ENCODE results near the gene UNC5B. TPM values are rescaled to one million over a fixed set of nuclear protein-coding genes. Genes with fewer than 3 reads are reported as not detected.

UNC5B gene
- polyA plus RNA-seq, 1 experiment = 8.1 TPM

DNA sequence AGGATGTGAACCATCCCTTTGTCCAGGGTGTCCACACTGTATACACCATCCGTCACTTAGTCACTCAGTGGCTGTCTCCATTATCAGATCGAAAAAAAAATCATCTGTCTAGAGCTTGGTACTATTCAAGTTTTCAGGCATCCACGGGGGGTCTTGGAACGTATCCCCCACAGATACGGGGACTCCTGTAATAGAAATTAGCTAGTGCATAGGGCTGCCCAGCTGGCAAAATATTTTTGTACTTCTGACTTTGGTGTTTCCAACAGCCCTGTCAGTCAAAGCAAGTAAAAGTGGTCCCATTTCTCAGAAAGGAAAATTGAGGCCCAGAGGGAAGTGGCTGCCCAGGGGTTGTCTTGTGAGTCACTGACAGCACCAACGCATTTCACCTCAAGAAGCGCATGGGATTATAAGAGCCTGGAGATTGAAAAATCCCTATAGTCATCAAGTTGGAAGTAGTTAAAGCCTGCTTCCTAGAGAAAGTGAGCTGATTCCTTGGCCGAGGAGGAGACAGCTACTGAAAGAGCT is 54.6 kb downstream of the UNC5B start:
- no peaks in the 10 kb centered on the region; the same call in 1 of the 2 replicates for H3K9me3 ChIP-seq (ENCODE audit: control insufficient read depth, insufficient read depth, low read length)
- ChIA-PET POLR2A (interaction anchor here (1.7 to 3.8 kb wide), 2 partner anchors 22 to 26 kb away, joined by 4 to 15 read pairs; no protein-coding TSS in a partner anchor), CTCF (interaction anchor here (1.0 to 1.8 kb wide), 6 partner anchors 18 to 364 kb away, joined by 3 to 8 read pairs (median 4); no protein-coding TSS in a partner anchor)
- no peak for DNase-seq (ENCODE audit: low read depth, low spot score)
- H3K27me3 ChIP-seq (ENCODE audit: control insufficient read depth, insufficient read depth, low read length) = no peaks in the 10 kb centered on the region
- H3K27ac ChIP-seq (ENCODE audit: low read depth, low read length) = peak overlapping the region; percentile 95
- TF ChIP-seq, protein P1, sequence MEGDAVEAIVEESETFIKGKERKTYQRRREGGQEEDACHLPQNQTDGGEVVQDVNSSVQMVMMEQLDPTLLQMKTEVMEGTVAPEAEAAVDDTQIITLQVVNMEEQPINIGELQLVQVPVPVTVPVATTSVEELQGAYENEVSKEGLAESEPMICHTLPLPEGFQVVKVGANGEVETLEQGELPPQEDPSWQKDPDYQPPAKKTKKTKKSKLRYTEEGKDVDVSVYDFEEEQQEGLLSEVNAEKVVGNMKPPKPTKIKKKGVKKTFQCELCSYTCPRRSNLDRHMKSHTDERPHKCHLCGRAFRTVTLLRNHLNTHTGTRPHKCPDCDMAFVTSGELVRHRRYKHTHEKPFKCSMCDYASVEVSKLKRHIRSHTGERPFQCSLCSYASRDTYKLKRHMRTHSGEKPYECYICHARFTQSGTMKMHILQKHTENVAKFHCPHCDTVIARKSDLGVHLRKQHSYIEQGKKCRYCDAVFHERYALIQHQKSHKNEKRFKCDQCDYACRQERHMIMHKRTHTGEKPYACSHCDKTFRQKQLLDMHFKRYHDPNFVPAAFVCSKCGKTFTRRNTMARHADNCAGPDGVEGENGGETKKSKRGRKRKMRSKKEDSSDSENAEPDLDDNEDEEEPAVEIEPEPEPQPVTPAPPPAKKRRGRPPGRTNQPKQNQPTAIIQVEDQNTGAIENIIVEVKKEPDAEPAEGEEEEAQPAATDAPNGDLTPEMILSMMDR (IDR thresholded peaks at IDR 0.05; ENCODE audit: low read depth, low read length) = no peak
- H3K4me3 ChIP-seq (ENCODE audit: low read depth, low read length) = no peak overlapping the region

DNA sequence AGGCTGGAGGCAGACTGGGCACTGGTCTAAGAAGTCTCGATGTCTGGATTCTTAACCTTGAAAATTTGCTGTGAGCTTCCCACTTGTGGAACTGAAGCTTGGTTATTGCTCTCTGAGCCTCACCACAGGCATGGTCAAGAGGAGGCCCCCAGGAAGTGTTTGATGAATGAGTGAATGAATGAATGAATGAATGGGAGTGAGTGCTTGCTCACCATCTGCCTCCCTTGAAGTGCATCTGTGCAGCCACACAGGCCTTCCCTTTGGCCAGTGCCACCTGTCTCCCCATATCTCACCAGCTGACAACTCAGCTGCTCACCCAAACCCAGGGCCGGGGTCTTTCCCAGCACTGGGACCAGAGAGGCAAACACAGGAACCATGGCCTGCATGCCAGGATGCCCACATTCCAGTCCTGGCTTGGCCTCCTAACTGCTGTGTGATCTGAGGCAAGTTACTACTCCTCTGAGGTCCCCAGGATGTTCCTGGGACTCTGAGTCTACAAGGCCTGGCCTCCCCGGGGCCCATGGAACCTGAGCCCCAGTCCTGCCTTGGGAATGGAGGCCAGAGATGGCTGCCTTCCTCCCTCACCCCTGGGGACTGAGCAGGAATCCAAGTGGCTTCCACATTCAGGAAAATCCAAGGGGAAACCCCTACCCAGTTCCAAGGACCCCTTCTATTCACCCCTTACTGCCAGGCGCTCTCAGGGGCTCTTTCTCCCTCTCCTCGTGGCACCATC is 55.3 kb downstream of the UNC5B start:
- no peak for DNase-seq (ENCODE audit: low read depth, low spot score)
- no peaks in the 10 kb centered on the region; the same call in 1 of the 2 replicates for H3K9me3 ChIP-seq (ENCODE audit: control insufficient read depth, insufficient read depth, low read length)
- H3K27me3 ChIP-seq (ENCODE audit: control insufficient read depth, insufficient read depth, low read length) = no peaks in the 10 kb centered on the region
- H3K27ac ChIP-seq (ENCODE audit: low read depth, low read length) = peak overlapping the region; percentile 95
- CTCF ChIA-PET = interaction anchor here (0.5 to 1.8 kb wide), 9 partner anchors 13 to 470 kb away, joined by 3 to 8 read pairs (median 4); no protein-coding TSS in a partner anchor
- no peak overlapping the region for H3K4me3 ChIP-seq (ENCODE audit: low read depth, low read length)
- POLR2A ChIA-PET = interaction anchor here (1.5 to 3.8 kb wide), 3 partner anchors 22 to 52 kb away, joined by 4 to 15 read pairs (median 6); no protein-coding TSS in a partner anchor
- TF ChIP-seq, protein P1 (IDR thresholded peaks at IDR 0.05; ENCODE audit: low read depth, low read length) = no peak

DNA sequence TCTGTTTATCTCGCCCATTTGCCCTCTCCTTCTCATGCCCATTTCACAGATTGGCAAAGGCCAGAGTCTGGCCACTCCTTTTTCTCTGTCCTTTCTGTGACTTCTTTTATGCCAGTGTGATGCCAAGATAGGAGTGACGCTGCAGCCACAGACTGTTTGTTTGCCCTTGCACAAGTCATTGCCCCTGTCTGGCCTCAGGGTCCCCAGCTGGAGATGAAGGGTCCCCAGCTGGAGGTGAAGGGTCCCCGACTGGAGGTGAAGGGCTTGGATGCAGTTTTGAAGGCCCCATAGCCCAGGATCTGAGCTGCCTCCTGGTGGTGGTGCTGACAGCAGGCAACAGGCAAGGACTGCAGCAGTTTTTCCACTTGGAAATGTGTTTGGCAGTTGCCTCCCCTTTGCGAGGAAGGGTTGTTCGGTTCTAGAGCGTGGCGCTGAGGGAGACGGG is 55.9 kb downstream of the UNC5B start:
- no peaks in the 10 kb centered on the region for H3K27me3 ChIP-seq (ENCODE audit: control insufficient read depth, insufficient read depth, low read length)
- ChIA-PET POLR2A (interaction anchor here (0.6 to 3.8 kb wide), 4 partner anchors 23 to 56 kb away, joined by 3 to 15 read pairs (median 5); no protein-coding TSS in a partner anchor), CTCF (interaction anchor here (0.5 to 4.4 kb wide), 6 partner anchors 13 to 471 kb away, joined by 3 to 38 read pairs (median 4); no protein-coding TSS in a partner anchor)
- peak overlapping the region; percentile 77 for H3K27ac ChIP-seq (ENCODE audit: low read depth, low read length)
- H3K4me3 ChIP-seq (ENCODE audit: low read depth, low read length) = no peak overlapping the region
- DNase-seq (ENCODE audit: low read depth, low spot score) = no peak
- H3K9me3 ChIP-seq (ENCODE audit: control insufficient read depth, insufficient read depth, low read length) = no peaks in the 10 kb centered on the region; the same call in 1 of the 2 replicates
- TF ChIP-seq, protein P1 (IDR thresholded peaks at IDR 0.05; ENCODE audit: low read depth, low read length) = peak; percentile 91

DNA sequence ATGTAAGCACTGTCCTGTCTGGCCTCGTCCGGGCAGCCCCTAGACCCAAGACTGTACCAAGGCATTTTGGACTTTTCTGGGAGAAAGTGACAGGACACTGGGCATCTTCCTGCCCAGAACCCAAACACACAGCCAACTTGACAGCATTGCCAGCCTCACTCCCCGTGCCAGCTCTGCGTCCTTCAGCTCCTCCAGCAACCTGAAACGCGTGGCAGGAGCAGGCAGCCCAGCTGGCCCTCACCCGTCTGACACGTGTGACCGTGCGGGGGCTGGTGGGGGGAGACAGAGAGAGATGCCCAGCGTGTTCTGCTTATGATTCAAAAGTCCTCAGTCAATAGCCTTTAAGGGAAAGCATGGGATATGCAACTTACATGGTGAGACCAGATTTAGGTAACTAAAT is 56.4 kb downstream of the UNC5B start:
- TF ChIP-seq, protein P1 (IDR thresholded peaks at IDR 0.05; ENCODE audit: low read depth, low read length) = no peak
- Histone ChIP-seq H3K4me3 (ENCODE audit: low read depth, low read length) (no peak overlapping the region), H3K9me3 (ENCODE audit: control insufficient read depth, insufficient read depth, low read length) (no peaks in the 10 kb centered on the region; the same call in 1 of the 2 replicates), H3K27ac (ENCODE audit: low read depth, low read length) (peak overlapping the region; percentile 77), H3K27me3 (ENCODE audit: control insufficient read depth, insufficient read depth, low read length) (no peaks in the 10 kb centered on the region)
- ChIA-PET CTCF (interaction anchor here (0.9 to 4.4 kb wide), 5 partner anchors 12 to 60 kb away, joined by 3 to 38 read pairs (median 4); no protein-coding TSS in a partner anchor), POLR2A (interaction anchor here (0.6 to 1.7 kb wide), 3 partner anchors 28 to 57 kb away, joined by 3 to 6 read pairs (median 4); no protein-coding TSS in a partner anchor)
- DNase-seq (ENCODE audit: low read depth, low spot score) = no peak
